ENCODE results near the gene KLHDC10. TPM values are rescaled to one million over a fixed set of nuclear protein-coding genes. Genes with fewer than 3 reads are reported as not detected.

KLHDC10 gene
- total and polyA plus RNA-seq, 2 of the 13 experiments (the other 11 are each of a cell fraction or from before 2014, with no cell fraction given): 11.9 to 21.6 TPM

DNA sequence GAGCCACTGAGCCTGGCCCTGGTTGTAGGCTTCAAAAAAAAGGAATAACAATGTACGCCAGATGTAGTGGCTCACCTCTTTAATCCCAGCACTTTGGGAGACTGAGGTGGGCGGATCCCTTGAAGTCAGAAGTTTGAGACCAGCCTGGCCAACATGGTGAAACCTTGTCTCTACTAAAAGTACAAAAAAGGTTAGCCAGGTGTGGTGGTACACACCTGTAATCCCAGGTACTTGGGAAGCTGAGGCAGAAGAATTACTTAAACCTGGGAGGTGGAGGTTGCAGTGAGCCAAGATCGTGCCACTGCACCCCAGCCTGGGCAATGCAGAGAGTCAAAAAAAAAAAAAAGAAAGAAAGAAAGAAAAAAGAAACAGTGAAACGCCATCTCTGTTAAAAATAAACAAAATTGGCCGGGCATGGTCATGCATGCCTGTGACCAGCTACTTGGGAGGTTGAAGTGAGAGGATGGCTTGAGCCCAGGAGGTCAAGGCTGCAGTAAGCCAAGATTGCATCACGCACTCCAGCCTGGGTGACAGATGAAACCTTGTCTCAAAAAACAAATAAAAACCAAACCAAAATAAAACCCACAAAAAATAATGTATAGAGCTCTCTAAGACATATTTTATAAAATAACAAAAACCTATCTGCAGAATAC lies 4.7 kb upstream of the KLHDC10 start (continued):
- peak; percentile 33; the same call in 1 of the 2 replicates for TF ChIP-seq HNF4G (IDR thresholded peaks at IDR 0.05; ENCODE audit: borderline replicate concordance, low read depth, low read length)
- TF ChIP-seq HNF4G (CRISPR knock-in tag; IDR thresholded peaks at IDR 0.05; ENCODE audit: borderline replicate concordance, low read depth): no peak
- TF ChIP-seq MATR3 (CRISPR knock-in tag; IDR thresholded peaks at IDR 0.05): no peak
- TF ChIP-seq, protein P1, sequence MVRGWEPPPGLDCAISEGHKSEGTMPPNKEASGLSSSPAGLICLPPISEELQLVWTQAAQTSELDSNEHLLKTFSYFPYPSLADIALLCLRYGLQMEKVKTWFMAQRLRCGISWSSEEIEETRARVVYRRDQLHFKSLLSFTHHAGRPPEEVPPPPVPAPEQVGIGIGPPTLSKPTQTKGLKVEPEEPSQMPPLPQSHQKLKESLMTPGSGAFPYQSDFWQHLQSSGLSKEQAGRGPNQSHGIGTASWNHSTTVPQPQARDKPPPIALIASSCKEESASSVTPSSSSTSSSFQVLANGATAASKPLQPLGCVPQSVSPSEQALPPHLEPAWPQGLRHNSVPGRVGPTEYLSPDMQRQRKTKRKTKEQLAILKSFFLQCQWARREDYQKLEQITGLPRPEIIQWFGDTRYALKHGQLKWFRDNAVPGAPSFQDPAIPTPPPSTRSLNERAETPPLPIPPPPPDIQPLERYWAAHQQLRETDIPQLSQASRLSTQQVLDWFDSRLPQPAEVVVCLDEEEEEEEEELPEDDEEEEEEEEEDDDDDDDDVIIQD (CRISPR knock-in tag; IDR thresholded peaks at IDR 0.05; ENCODE audit: low read depth): no peak
- TF ChIP-seq ZFP1 (CRISPR knock-in tag; IDR thresholded peaks at IDR 0.05): no peak
- no peak for TF ChIP-seq NFE2L2 (IDR thresholded peaks at IDR 0.05; ENCODE audit: low read length)
- TF ChIP-seq MEIS1 (CRISPR knock-in tag; IDR thresholded peaks at IDR 0.05; ENCODE audit: borderline replicate concordance): no peak
- TF ChIP-seq ZNF788 (CRISPR knock-in tag; IDR thresholded peaks at IDR 0.05; ENCODE audit: borderline replicate concordance): 0 out of 2 replicates have a peak, but pooled peaks have one; percentile 43
- TF ChIP-seq, protein P2, sequence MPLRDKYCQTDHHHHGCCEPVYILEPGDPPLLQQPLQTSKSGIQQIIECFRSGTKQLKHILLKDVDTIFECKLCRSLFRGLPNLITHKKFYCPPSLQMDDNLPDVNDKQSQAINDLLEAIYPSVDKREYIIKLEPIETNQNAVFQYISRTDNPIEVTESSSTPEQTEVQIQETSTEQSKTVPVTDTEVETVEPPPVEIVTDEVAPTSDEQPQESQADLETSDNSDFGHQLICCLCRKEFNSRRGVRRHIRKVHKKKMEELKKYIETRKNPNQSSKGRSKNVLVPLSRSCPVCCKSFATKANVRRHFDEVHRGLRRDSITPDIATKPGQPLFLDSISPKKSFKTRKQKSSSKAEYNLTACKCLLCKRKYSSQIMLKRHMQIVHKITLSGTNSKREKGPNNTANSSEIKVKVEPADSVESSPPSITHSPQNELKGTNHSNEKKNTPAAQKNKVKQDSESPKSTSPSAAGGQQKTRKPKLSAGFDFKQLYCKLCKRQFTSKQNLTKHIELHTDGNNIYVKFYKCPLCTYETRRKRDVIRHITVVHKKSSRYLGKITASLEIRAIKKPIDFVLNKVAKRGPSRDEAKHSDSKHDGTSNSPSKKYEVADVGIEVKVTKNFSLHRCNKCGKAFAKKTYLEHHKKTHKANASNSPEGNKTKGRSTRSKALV (CRISPR knock-in tag; IDR thresholded peaks at IDR 0.05): no peak
- TF ChIP-seq, protein P3, sequence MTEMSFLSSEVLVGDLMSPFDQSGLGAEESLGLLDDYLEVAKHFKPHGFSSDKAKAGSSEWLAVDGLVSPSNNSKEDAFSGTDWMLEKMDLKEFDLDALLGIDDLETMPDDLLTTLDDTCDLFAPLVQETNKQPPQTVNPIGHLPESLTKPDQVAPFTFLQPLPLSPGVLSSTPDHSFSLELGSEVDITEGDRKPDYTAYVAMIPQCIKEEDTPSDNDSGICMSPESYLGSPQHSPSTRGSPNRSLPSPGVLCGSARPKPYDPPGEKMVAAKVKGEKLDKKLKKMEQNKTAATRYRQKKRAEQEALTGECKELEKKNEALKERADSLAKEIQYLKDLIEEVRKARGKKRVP (CRISPR knock-in tag; IDR thresholded peaks at IDR 0.05): peak; percentile 36 to 97; a peak in 2 of 4 replicates
- no peak for TF ChIP-seq ARHGAP35 (CRISPR knock-in tag; IDR thresholded peaks at IDR 0.05; ENCODE audit: borderline replicate concordance)
- TF ChIP-seq, protein P4, sequence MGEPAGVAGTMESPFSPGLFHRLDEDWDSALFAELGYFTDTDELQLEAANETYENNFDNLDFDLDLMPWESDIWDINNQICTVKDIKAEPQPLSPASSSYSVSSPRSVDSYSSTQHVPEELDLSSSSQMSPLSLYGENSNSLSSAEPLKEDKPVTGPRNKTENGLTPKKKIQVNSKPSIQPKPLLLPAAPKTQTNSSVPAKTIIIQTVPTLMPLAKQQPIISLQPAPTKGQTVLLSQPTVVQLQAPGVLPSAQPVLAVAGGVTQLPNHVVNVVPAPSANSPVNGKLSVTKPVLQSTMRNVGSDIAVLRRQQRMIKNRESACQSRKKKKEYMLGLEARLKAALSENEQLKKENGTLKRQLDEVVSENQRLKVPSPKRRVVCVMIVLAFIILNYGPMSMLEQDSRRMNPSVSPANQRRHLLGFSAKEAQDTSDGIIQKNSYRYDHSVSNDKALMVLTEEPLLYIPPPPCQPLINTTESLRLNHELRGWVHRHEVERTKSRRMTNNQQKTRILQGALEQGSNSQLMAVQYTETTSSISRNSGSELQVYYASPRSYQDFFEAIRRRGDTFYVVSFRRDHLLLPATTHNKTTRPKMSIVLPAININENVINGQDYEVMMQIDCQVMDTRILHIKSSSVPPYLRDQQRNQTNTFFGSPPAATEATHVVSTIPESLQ (CRISPR knock-in tag; conservative IDR thresholded peaks at IDR 0.05): no peak
- no peak for TF ChIP-seq ZNF329 (CRISPR knock-in tag; IDR thresholded peaks at IDR 0.05; ENCODE audit: low read depth)
- no peak for TF ChIP-seq ZMAT5 (CRISPR knock-in tag; IDR thresholded peaks at IDR 0.05; ENCODE audit: borderline replicate concordance, low read depth)
- no peak for TF ChIP-seq ZNF33A (CRISPR knock-in tag; IDR thresholded peaks at IDR 0.05; ENCODE audit: borderline replicate concordance)
- TF ChIP-seq ETV5 (CRISPR knock-in tag; IDR thresholded peaks at IDR 0.05; ENCODE audit: borderline replicate concordance): no peak
- TF ChIP-seq HOXA3 (CRISPR knock-in tag; IDR thresholded peaks at IDR 0.05): peak; percentile 63; the same call in 1 of the 2 replicates
- TF ChIP-seq CEBPB (IDR thresholded peaks at IDR 0.05; ENCODE audit: borderline replicate concordance, low read depth, low read length): peak; percentile 94
- peak in 1 of 2 experiments; percentile 64; a peak in 1 of 4 replicates for TF ChIP-seq EP300 (IDR thresholded peaks at IDR 0.05; ENCODE audit: low read depth in 2 of 2, low read length in 2 of 2)
- TF ChIP-seq EP300 (CRISPR knock-in tag; IDR thresholded peaks at IDR 0.05; ENCODE audit: borderline replicate concordance): no peak
- 0 out of 2 replicates have a peak, but pooled peaks have one; percentile 31 for TF ChIP-seq ZNF354B (CRISPR knock-in tag; IDR thresholded peaks at IDR 0.05)
- TF ChIP-seq ZNF432 (CRISPR knock-in tag; IDR thresholded peaks at IDR 0.05; ENCODE audit: borderline replicate concordance): no peak
- no peak for TF ChIP-seq ZNF703 (CRISPR knock-in tag; IDR thresholded peaks at IDR 0.05; ENCODE audit: borderline replicate concordance)
